Subcutaneous adipose tissue (tissue), 4 donors: ENCODE results near the gene UCK1. TPM values are rescaled to one million over a fixed set of nuclear protein-coding genes. Genes with fewer than 3 reads are reported as not detected.

ENCODE experiments used
- CTCF ChIP-seq: fragments of 450-650 bp; IDR thresholded peaks from one replicate; pipeline ENCODE4 v1.5.1; 2016; ENCODE audit warnings: low read depth, mild to moderate bottlenecking, control low read depth, antibody characterized with exemption, moderate library complexity
- total RNA-seq, 4 donors: library from RNA; depleted of rRNA; stranded (reverse); fragments of >200 nt; gene quantifications; one replicate each; pipeline ENCODE4 v1.1.0, GENCODE V29; 2016

UCK1 gene
- total RNA-seq, 4 donors from 2014 or later: 21.2 to 42.9 (median 39.3) TPM

- TF ChIP-seq CTCF: no peak
Measured at GRCh38 chr9:131517761-131518190, 13.3 kb downstream of the UCK1 start.

- TF ChIP-seq CTCF: no peak
Measured at GRCh38 chr9:131516930-131517329, 14.1 kb downstream of the UCK1 start.

GRCh38 chr9:131516100-131516499 lies 15.0 kb downstream of the UCK1 start:
- TF ChIP-seq CTCF: no peak

GRCh38 chr9:131513177-131513576 lies 17.9 kb downstream of the UCK1 start:
- TF ChIP-seq CTCF: no peak

- no peak for TF ChIP-seq CTCF
Measured at GRCh38 chr9:131511880-131512279, 19.2 kb downstream of the UCK1 start.

- TF ChIP-seq CTCF: no peak
Measured at GRCh38 chr9:131511416-131511815, 19.6 kb downstream of the UCK1 start.

GRCh38 chr9:131505012-131505411 lies 26.1 kb downstream of the UCK1 start:
- TF ChIP-seq CTCF: no peak
